PC-9 (cell line): ENCODE data around the gene TGFBR2.

ENCODE experiments used
- CTCF ChIP-seq: fragments of 200-600 bp; sonication (generic); conservative IDR thresholded peaks from 2 replicates; pipeline ENCODE4 v1.6.1; 2017; ENCODE audit warnings: mixed run types, antibody characterized with exemption, mild to moderate bottlenecking, moderate library complexity
- EZH2 ChIP-seq: fragments of 200-600 bp; sonication (generic); IDR thresholded peaks from 2 replicates; pipeline ENCODE4 v1.8.0; 2017; ENCODE audit warnings: antibody characterized with exemption, low read depth

- TF ChIP-seq CTCF: no peak
- no peak for TF ChIP-seq EZH2
These were observed 12.1 kb downstream of the TGFBR2 start for GRCh38 chr3:30618526-30618925.
